ENCODE results near the gene PRAC2.

Gene PRAC2

DNA sequence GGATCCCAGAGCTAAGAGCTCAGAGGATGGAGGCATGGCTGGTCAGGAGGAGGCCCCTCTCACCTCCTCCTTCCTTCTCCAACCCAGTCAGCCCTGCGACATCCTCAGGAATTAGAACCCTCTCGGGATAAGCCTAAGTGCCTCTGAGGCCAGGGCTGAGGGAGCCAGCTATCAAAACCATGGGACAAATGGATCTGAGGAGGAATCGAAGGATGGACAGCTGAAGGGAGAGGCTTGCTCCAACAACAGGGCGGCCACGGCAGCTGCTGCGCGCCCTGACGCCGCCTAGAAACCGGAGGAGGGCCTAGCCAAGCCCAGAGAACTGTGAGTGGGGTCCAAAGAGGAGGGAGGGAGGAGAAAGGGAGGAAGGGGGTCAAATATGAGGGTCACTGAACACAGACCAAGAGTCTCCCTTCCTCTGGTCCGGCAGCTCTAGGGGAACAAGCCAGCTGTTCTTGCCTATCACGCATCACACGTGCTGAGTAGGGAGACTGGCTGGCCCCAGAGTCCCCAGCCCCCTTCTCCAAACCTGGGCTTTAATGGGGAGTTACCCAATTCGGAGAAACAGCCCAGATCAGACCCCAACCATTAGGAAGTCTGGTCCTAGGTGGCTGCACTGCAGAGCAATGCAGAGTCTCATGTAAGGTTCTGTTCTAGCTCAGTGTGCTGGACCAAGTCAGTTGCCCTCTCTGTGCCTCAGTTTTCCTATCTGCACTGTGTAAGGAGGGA, 11.5 kb downstream of the PRAC2 start:
- DNase-seq: no peak

- DNase-seq: no peak
Measured at GRCh38 chr17:48735062-48735351, 12.0 kb downstream of the PRAC2 start.

- no peak for DNase-seq
Measured at GRCh38 chr17:48737330-48738043, 14.5 kb downstream of the PRAC2 start.

GRCh38 chr17:48738424-48738802, 15.4 kb downstream of the PRAC2 start:
- DNase-seq: no peak

DNA sequence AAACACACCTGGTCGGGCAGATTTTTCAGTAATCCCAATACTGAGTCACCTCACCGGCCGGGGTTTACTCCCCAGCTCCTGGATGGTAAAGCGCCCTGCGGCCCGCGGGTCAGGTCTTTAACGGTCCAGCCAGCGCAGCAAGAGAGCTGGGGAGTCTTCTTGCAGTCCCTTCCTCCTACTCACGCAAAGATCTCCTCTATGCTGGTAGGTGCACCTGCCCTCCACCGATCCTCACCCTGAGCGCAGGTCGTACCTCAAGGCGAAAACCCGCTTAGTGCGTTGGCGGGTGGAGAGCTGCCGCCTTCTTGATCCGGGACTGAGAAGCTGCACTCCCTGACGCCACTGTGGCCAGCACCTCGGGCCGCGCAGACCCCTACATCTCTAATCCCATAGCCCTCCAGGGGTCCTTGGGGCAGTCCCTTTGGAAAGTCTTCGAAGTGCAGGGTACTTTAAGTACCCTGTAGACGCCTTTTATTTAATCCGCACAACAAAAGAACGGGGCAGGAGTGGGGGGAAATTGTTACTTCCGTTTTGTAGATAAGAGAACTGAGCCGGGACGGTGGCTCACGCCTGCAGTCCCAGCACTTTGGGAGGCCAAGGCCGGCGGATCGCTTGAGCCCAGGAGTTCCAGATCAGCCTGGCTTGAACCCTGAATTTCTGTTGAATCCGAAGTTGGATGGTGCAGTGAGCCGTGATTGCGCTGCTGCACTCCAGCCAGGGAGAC, 16.0 kb downstream of the PRAC2 start:
- no peak for DNase-seq

GRCh38 chr17:48740537-48740936, 17.6 kb downstream of the PRAC2 start:
- DNase-seq: no peak

DNA sequence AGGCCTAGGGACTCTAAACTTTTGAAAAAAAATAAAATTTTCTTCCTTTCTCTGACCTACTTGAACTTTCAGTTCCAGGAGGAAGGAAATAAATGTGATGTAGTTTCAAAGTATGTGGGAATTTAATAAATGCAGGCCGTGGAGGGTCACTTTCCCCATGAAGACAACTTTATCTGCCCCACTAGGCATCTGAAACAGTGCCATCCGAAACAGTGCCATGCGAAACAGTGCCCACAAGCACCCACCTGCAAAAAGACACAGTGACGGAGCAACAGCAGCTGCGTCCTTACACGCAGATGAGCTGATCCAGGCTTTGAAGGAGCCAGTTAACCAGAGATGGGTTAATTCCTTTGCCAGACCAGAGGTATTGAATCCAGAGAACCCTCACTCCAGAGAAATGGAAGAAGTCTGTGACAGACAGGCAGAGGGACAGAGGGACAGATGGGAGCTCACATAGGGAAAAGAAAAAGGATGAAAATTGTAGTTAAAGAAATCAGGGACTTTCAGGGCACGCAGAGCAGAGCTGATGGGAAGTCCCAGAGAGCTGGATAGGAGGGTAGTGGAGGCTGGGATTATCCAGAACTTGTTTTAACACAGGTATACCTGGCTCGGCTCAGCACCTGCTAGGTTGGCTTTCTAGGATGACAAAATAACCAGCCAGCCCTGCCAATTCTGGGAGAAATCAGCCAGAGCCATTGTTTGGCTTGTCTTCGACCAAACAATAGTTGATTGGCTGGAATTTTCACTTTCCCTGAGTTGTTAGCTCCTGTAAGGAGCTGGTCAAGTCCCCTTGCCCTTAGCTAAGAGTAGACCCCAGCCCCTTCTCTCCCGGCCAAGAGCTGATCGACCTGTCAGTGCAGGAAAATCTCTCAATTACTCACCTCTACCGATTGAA, 22.6 kb downstream of the PRAC2 start:
- no peak for DNase-seq

- no peak for DNase-seq
Measured at GRCh38 chr17:48746916-48747444, 24.0 kb downstream of the PRAC2 start.

DNA sequence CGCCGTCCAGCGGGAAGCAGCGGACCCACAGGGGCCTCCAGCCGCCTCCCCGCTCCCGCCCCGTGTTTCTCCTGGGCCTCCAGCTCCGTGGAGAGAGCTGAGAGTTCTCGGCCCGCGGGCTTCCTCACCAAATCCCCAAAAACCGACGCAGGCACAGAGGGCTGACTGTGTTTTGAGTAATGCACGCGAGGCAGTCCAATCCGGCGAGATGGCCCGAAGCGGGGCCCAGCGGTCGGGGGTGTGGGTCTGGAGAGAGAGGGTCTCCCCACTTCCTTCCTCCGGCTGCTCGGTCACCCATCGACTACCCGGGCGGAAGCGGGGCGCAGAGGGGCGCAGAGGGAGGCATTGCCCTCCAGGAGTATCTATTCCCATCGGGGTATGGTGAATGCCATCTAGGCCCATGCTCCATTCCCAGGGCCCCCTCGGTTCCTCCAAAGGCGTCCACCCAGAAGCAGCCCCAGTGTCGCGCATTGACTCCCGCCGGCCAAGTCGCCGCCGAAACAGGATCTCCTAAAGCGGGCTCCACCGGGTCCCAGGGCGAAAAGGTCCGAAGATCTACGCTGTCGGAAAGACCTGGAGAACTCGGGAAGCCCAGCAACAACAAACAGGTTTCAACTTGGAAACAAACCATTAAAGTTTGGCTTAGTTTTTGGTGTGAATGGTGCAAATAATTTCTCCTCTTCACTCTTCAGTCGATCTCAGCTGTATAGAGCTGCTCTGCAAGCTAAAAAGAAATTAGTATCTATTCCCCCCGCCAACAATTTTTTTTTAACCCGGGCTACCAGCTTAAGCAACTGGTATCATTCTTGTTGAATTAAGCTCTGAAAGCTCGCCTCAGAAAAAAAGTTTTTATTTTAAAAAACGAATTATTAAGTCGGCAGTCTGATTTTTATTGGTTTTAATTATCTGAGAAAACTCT, 24.7 kb downstream of the PRAC2 start:
- DNase-seq: no peak

GRCh38 chr17:48748718-48749566, 26.0 kb downstream of the PRAC2 start:
- no peak for DNase-seq

- no peak for DNase-seq
Measured at GRCh38 chr17:48749621-48750553, 26.9 kb downstream of the PRAC2 start.

DNA sequence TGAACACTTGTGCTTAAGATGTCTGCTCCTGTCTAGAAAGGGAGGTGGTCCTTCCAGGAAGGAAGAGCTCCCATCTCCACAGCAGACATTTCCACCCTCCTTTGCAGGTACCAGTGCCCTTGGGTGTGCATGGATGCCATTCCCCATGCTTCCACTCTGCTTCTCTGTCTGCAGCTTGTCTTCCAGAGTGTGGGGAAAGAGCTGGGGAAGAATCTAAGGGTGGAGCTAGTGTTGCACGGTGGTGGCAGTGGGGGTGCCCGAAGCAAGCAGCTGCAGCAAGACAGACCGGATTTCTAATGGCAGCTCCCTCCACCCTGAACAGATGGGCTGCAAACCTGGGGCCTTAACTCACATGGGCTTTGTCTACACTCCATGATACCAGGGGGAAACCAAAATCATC, 28.2 kb downstream of the PRAC2 start:
- no peak for DNase-seq

DNA sequence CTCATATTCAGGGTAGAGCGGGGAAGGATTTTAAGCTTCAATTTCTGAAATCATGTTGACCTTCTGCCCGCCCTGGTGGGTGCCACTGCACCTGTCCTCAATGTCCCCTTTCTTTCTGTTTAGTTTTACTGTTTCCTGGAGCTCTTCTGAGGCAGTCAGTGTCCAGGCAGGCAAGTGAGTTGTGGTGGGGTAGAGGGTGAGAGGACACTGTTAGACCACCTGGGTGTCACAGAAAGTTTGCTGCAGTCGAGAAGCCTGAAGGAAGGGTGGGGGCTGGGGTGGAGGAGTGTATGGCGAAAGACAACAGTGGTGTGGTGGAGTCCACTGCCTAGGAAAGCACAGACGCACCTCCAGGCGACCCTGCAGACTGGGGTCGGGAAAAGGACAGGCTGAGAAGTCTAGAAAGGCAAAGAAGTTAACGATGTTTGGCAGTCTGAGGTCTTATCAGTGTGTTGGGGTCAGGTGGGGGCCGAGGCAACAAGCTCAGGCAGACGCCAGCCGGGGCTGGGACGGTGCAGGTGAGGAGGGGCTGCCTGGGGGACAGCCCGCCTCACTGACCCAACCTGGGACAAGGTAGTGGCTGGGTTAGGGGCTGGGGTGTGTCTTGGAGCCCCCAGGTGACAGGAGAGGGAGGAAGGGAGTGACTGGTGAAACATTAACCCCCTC, 28.9 kb downstream of the PRAC2 start:
- DNase-seq: no peak

DNA sequence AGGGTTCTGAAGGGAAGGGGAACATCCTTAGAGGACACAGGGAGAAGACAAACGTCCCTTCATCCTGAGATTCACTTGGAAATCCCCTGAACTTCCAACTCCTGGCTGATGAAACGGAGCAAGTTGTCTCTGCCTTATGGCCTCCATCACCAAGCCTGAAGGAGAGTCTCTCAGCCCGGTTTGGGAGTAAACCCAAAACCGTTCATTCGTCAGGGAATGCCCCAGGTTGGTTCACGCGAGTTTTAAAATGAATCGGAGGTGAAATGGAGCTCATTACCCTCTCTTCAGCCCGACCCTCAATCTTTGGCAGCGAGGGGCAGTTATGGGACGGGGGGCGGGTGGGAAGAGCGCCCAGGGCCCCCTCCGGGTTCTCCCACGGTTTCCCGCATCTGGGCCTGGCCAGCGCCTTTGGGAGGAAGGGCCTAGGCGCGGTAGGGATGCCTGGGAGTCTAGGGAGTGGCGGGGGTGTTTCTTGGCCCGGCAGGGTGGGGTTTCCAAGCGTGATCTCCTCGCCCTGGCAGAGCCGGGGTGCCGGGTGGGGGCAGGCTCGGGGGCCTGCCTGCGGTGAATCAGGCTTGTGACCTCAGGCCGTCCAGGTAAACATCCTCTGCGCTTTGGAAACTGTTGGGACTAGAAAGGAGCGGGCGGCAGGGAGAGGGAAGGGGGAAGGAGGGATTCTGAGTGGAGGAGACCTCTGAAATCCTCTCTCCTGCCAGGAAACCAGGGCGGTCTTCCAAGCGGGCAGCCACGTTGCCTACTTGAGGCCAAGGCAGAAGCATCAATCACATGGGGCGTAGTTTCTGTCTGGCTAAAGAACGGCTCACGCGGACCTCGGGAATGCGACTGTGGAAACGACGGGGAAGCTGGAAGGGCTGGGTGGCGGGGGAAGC, 29.7 kb downstream of the PRAC2 start:
- DNase-seq: no peak

DNA sequence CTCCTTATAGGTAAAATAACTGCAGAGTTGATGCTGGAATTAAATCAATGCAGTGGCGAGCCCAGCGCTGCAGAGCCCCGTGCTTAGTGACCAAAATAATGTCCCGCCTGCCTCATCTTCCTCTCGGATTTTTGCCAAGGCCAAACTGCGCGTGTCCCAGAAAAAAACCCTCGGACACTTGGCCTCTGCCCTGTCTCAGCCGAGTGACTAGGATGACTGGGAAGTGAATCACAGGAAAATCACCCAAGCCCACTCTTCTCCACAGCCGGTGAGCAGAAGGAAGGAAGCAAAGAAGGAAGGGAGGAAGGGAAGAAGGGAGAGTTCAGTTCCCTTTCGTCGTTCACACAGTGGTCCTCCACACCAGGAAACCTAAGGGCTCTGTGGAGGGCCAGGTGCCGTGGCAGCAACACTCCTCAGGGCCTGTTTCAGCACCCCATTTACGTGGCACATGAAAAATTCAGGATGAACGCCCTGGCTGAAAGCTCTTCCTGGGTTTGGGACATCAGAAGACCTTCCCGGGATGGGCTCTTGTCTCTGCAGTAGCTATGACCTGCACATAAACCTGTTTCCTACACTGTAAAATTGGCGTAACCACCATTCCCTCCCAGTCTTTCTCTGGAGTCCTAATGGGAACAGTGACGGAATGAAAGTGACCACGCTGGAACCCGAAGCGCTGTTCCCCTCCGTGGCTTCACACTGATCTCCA, 31.0 kb downstream of the PRAC2 start:
- no peak for DNase-seq

DNA sequence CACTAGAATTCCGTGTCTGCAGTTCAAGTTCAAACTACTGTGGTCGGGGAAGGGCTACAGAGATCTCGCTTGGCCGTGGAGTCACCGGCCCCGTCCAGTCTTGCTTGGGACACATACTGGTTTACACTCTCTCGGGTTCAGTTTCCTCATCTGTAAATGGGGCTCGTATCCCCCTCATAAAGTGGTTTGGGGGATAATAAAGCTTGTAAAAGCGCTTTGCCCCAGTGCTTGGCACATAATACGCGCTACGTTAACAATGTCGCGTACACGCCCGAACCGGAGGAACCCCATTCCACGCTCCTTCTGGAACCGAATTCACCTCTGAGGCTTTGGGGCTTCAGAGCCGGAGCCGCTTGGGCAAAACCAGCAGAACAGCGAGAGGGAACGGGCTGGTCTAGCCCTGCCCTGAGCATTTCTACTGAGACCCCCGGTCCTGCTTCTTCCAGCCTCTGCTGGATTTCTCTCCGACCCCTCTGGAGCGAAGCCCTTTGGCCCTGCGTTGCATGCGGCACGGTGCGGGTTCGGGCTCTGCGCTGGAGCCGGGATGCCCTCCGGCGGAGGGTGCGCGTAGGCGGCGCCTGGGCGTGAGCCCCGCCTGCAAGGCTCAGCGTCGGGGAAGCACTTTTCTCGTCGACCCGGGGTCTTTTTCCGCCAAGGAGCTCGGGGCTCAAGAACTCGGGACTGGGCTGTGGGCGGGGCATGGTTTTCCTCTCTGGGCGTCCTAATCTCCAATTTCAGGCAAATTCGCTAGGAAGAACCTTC, 31.7 kb downstream of the PRAC2 start:
- DNase-seq: no peak

DNA sequence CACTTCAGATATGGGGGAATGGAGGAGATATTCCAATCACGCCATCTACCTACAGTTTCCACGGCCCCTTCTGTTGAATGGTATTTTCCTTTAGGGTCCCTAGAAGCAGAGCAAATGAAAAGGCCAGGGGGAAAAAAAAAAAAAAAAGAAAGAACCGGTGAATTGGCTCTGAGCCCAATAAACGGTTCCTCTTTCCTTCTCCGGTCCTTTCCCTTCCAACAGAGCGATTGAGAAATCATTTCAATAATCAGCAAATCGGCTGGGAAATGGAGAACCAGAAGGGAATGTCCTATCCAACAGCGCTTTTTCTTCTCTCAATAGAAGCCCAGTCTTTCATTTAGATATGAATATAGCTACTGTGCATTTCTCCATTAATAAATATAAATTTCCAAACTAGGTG, 32.4 kb downstream of the PRAC2 start:
- no peak for DNase-seq

All from NK-92 treated with Interleukin-12 subunit alpha and Interleukin-12 subunit beta, amount 100 ng/mL, for 24 hours (cell line).